Measurements from ENCODE around the gene EHMT1.

The EHMT1 gene

GRCh38 chr9:137679695-137680305 is 61.0 kb downstream of the EHMT1 start:
- no peak for DNase-seq
- intact Hi-C loops (cut with DNase I): no loop called here

GRCh38 chr9:137680444-137681358 is 61.9 kb downstream of the EHMT1 start:
- intact Hi-C loops (cut with DNase I): no loop called here
- DNase-seq: no peak

GRCh38 chr9:137682428-137683105 is 63.8 kb downstream of the EHMT1 start:
- peak in 1 of 42 donors; percentile 34 for DNase-seq
- intact Hi-C loops (cut with DNase I): no loop called here

- intact Hi-C loops (cut with DNase I): no loop called here
Measured at GRCh38 chr9:137683262-137683864, 64.6 kb downstream of the EHMT1 start.

GRCh38 chr9:137685035-137685740 is 66.4 kb downstream of the EHMT1 start:
- intact Hi-C loops (cut with DNase I): no loop called here

More at GRCh38 chr9:137683262-137683864, 64.6 kb downstream of the EHMT1 start:
- no peak for DNase-seq

GRCh38 chr9:137685741-137686420 is 67.1 kb downstream of the EHMT1 start:
- DNase-seq: no peak
- intact Hi-C loops (cut with DNase I): no loop called here

More at GRCh38 chr9:137685035-137685740, 66.4 kb downstream of the EHMT1 start:
- DNase-seq: no peak

GRCh38 chr9:137688261-137688660 is 69.5 kb downstream of the EHMT1 start:
- intact Hi-C loops (cut with DNase I): no loop called here
- DNase-seq: peak in 1 of 42 donors; percentile 33

- intact Hi-C loops (cut with DNase I): no loop called here
- peak in 2 of 42 donors; percentile 30 to 37 for DNase-seq
Measured at GRCh38 chr9:137688725-137689124, 69.9 kb downstream of the EHMT1 start.

- peak in 3 of 42 donors; percentile 47 to 69 (median 59) for DNase-seq
- intact Hi-C loops (cut with DNase I): no loop called here
Measured at GRCh38 chr9:137689745-137690529, 71.1 kb downstream of the EHMT1 start.

GRCh38 chr9:137690930-137691645 is 72.3 kb downstream of the EHMT1 start:
- DNase-seq: no peak
- intact Hi-C loops (cut with DNase I): no loop called here

- intact Hi-C loops (cut with DNase I): no loop called here
- DNase-seq: peak in 24 of 42 donors; percentile 34 to 71 (median 52)
Measured at GRCh38 chr9:137691646-137692351, 73.0 kb downstream of the EHMT1 start.

GRCh38 chr9:137694236-137694959 is 75.6 kb downstream of the EHMT1 start:
- peak in 1 of 42 donors; percentile 36 for DNase-seq
- intact Hi-C loops (cut with DNase I): no loop called here

- DNase-seq: peak; percentile 40 to 90 (median 77)
Measured at GRCh38 chr9:137694962-137695875, 76.4 kb downstream of the EHMT1 start.

More at GRCh38 chr9:137694962-137695875, 76.4 kb downstream of the EHMT1 start:
- intact Hi-C loops (cut with DNase I): no loop called here
